ENCODE data around the gene GRK7.

GRK7 gene

DNA sequence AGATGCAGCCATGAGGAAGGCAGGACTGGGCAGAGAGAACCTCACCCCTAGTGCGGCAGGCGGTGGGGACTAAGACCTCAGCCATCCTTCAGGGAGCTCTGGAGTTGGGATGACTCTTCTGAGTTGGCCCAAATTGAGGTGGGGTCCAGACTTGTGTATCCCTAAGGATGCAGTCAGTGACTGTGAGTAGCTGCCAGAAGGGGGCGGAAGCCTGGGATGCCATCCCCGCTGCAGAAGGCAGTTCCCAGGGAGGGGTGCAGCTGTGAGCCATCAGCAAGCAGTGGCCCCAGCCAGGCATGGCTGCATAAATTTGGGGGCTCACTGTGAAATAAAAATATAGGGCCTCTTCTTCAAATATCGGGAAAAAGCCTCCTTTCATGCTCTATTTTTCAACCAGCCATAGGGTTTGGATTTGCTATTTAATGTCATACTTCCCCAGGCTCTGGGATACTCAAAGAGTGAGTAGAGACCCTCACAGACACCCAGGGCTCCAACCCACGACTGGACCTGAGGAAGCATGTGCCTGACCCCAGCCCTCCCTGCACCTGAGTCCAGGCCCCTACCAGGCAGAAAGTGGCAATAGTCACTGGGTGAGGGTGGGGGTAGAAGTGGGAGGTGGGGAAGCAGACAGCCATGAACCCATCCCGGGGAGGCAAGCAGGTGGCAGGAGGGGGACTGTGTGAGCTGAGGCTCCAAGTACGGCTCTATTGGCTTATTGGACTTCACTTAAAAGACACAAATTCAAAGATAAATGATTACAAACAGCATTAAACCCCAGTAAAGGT lies 30.5 kb downstream of the GRK7 start:
- no peaks in the 10 kb centered on the region for H3K36me3 ChIP-seq (ENCODE audit: insufficient read depth, insufficient read length, low read length)
- TF ChIP-seq YY1 (IDR thresholded peaks at IDR 0.05; ENCODE audit: insufficient read depth, insufficient read length) = no peak
- no peak for TF ChIP-seq SUZ12 (IDR thresholded peaks at IDR 0.05; ENCODE audit: extremely low read depth, insufficient read depth, insufficient read length)
- no peak for DNase-seq (ENCODE audit: low read depth, low spot score)
- no peak overlapping the region for H3K9ac ChIP-seq (ENCODE audit: insufficient read length, low read depth)
- peaks cover 17% of the 10 kb centered on the region for H3K27me3 ChIP-seq (ENCODE audit: insufficient read depth, insufficient read length)
- no peak overlapping the region for H3K4me3 ChIP-seq (ENCODE audit: insufficient read length, low read depth)
- no peaks in the 10 kb centered on the region for H3K9me3 ChIP-seq (ENCODE audit: insufficient read depth, low read length)
- H3K4me1 ChIP-seq (ENCODE audit: insufficient read depth, insufficient read length) = peaks cover 6% of the 10 kb centered on the region

DNA sequence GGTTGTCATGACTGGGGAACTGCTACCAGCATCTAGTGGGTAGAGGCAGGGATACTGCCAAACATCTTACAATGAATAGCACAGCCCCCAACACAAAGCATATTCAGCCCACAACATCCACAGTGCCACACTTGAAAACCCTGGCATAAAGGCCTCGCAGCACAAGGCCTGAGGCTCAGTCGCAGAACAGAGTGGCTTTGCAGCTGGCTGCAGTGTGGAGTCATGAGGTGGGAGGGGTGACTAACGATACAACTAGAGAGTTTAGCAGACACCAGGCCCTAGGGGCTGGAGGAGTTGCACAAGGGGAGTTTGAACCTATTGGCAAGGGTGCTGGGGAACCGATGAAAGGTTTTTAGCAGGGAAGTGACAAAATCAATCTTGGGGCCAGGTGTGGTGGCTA lies 32.1 kb downstream of the GRK7 start:
- H3K4me3 ChIP-seq (ENCODE audit: insufficient read length, low read depth) = no peak overlapping the region
- no peak overlapping the region for H3K9ac ChIP-seq (ENCODE audit: insufficient read length, low read depth)
- peaks cover 17% of the 10 kb centered on the region for H3K27me3 ChIP-seq (ENCODE audit: insufficient read depth, insufficient read length)
- TF ChIP-seq YY1 (IDR thresholded peaks at IDR 0.05; ENCODE audit: insufficient read depth, insufficient read length) (no peak), SUZ12 (IDR thresholded peaks at IDR 0.05; ENCODE audit: extremely low read depth, insufficient read depth, insufficient read length) (no peak), ZNF274 (IDR thresholded peaks at IDR 0.05; ENCODE audit: low read depth, low read length) (no peak)
- no peaks in the 10 kb centered on the region for H3K9me3 ChIP-seq (ENCODE audit: insufficient read depth, low read length)
- peaks cover 6% of the 10 kb centered on the region for H3K4me1 ChIP-seq (ENCODE audit: insufficient read depth, insufficient read length)
- no peaks in the 10 kb centered on the region for H3K36me3 ChIP-seq (ENCODE audit: insufficient read depth, insufficient read length, low read length)
- DNase-seq (ENCODE audit: low read depth, low spot score) = no peak

DNA sequence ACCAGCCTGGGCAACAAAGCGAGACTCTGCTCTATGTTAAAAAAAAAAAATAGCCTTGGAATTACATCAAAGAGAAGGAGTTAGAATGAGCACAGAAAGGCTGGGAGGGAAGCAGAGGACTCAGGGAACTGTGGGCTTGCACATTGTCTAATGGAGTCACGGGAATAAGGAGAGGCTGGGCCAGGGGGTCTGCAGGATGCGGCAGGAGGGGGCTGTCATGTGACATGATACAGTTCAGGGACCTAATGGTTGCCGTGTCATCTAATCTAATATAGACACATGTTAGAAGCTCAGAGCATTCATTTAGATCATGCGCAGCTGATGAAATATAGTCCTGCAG lies 32.5 kb downstream of the GRK7 start:
- Histone ChIP-seq H3K9ac (ENCODE audit: insufficient read length, low read depth) (no peak overlapping the region), H3K27me3 (ENCODE audit: insufficient read depth, insufficient read length) (peaks cover 17% of the 10 kb centered on the region), H3K4me1 (ENCODE audit: insufficient read depth, insufficient read length) (peaks cover 6% of the 10 kb centered on the region), H3K36me3 (ENCODE audit: insufficient read depth, insufficient read length, low read length) (no peaks in the 10 kb centered on the region), H3K4me3 (ENCODE audit: insufficient read length, low read depth) (no peak overlapping the region), H3K9me3 (ENCODE audit: insufficient read depth, low read length) (no peaks in the 10 kb centered on the region)
- TF ChIP-seq YY1 (IDR thresholded peaks at IDR 0.05; ENCODE audit: insufficient read depth, insufficient read length) (no peak), SUZ12 (IDR thresholded peaks at IDR 0.05; ENCODE audit: extremely low read depth, insufficient read depth, insufficient read length) (no peak)
- DNase-seq (ENCODE audit: low read depth, low spot score) = no peak

DNA sequence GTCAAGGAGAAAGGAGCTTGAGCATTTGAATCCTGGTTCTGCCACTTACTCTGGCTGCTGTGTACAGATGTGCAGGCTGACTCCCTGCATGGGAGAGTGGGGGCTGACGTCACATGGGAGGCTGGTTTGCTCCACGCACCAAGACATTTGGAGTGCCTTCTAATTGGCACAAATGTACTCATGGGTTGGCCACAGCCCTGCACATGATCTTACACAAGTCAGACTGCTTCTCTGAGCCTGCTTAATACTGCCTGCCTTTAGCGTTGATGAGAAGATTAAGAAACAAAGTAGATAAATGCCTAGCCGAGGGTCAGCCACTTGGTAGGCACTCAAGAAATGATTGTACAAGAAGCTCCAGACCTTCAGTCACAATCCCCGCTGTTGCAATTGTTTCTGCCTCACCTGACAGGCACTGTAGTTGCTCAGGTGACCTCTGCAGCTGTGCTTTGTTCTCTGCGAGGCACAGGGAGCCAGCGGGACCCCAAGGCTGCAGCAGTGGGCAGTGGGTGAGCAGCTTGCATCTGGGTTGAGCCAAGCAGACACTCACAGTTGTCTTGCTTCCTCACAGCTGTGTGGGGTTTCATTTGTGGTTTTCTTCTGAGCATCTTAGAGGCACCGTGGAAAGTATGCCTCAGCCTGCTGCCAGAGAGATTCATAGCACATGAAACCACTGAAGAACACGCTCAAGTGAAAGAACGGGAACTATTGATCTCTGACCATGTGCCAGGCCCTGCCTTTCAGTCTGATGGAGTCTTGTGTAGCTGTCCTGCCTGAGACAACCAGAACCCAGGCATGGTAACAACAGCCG lies 33.1 kb downstream of the GRK7 start:
- H3K36me3 ChIP-seq (ENCODE audit: insufficient read depth, insufficient read length, low read length) = no peaks in the 10 kb centered on the region
- no peak for TF ChIP-seq SUZ12 (IDR thresholded peaks at IDR 0.05; ENCODE audit: extremely low read depth, insufficient read depth, insufficient read length)
- H3K9me3 ChIP-seq (ENCODE audit: insufficient read depth, low read length) = no peaks in the 10 kb centered on the region; the same call in 1 of the 2 replicates
- no peak overlapping the region for H3K4me3 ChIP-seq (ENCODE audit: insufficient read length, low read depth)
- peaks cover 6% of the 10 kb centered on the region for H3K4me1 ChIP-seq (ENCODE audit: insufficient read depth, insufficient read length)
- H3K9ac ChIP-seq (ENCODE audit: insufficient read length, low read depth) = peak overlapping the region; percentile 21
- no peak for DNase-seq (ENCODE audit: low read depth, low spot score)
- peaks cover 17% of the 10 kb centered on the region for H3K27me3 ChIP-seq (ENCODE audit: insufficient read depth, insufficient read length)

DNA sequence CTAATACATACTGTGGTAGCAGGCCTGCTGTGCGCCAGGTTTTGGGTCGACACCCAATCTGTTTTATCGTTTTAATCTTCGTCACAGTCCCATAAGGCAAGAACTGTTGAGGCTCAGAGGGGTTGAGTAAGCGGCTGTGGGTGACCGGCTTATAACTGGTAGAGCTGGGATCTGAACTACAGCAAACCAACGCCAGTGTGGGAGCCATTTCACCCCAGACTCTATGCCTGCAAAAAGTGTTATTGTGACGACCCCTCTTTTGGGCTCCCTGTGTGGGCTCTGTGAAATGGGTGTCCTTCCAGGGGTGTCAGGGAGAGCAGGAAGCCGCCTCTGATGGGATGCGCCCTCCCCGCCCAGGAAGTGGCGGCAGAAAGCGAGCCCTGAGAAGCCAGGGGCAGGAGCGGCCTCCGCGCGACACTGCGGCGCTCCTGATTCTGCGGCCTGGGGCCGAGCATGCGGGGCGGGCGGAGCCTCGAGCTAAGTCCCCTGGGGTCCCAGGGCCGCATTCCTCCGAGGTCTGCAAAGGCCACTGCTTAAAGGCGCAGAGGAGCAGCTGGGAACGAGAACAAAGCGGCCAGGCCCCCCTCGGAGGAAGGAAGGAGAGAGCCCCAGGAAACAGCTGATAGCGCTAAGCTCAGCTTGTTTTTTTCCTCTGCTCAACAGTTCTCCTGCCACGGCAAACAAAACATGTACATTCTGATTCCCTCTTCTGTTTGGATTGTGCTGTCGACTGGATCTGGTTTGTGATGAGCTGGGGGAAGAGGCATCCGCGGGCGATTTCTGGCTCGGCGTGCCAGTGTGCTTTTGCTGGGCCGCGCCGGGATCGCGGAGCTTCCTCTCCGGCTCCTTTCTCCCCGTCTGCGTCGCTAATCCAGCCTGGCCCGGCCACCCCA lies 33.9 kb downstream of the GRK7 start:
- Histone ChIP-seq H3K9ac (ENCODE audit: insufficient read length, low read depth) (peak overlapping the region; percentile 21), H3K4me3 (ENCODE audit: insufficient read length, low read depth) (peak overlapping the region; percentile 22), H3K9me3 (ENCODE audit: insufficient read depth, low read length) (no peaks in the 10 kb centered on the region; the same call in 1 of the 2 replicates), H3K4me1 (ENCODE audit: insufficient read depth, insufficient read length) (peaks cover 6% of the 10 kb centered on the region), H3K36me3 (ENCODE audit: insufficient read depth, insufficient read length, low read length) (no peaks in the 10 kb centered on the region), H3K27me3 (ENCODE audit: insufficient read depth, insufficient read length) (peaks cover 17% of the 10 kb centered on the region)
- TF ChIP-seq ZNF274 (IDR thresholded peaks at IDR 0.05; ENCODE audit: low read depth, low read length) (no peak), YY1 (IDR thresholded peaks at IDR 0.05; ENCODE audit: insufficient read depth, insufficient read length) (no peak), SUZ12 (IDR thresholded peaks at IDR 0.05; ENCODE audit: extremely low read depth, insufficient read depth, insufficient read length) (no peak)
- DNase-seq (ENCODE audit: low read depth, low spot score) = peak; percentile 70

DNA sequence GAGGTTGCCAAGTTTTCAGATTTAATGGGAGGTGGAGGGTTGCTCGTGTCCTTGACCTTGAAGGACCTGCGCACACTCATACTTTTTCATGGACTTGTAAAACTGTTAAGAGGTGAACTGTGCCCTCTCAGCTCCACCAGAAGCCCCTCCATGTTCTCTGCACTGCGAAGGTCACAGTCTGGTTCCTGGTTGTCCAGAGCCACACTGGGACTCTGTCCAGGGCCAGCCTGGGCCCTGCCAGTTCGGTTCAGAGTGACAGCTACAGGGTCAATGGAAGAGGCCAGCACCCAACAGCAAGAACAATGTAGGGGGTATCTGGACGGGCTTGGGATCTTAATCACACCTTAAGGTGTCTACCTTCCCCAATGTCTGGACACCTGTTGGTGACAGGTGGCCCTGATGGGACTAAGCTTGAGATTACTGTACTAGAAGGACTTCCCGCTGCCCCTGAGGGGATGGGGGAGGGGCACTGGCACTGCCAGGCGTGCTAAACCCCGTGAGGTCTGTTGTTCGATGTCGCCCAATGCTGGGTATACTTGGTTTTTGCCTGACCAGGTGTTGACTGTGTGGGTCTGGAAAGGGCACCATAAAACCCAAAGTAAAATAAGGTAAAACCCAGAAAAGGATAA lies 34.7 kb downstream of the GRK7 start:
- no peak for DNase-seq (ENCODE audit: low read depth, low spot score)
- peaks cover 17% of the 10 kb centered on the region for H3K27me3 ChIP-seq (ENCODE audit: insufficient read depth, insufficient read length)
- peaks cover 6% of the 10 kb centered on the region for H3K4me1 ChIP-seq (ENCODE audit: insufficient read depth, insufficient read length)
- TF ChIP-seq YY1 (IDR thresholded peaks at IDR 0.05; ENCODE audit: insufficient read depth, insufficient read length) (no peak), SUZ12 (IDR thresholded peaks at IDR 0.05; ENCODE audit: extremely low read depth, insufficient read depth, insufficient read length) (no peak), ZNF274 (IDR thresholded peaks at IDR 0.05; ENCODE audit: low read depth, low read length) (no peak)
- no peaks in the 10 kb centered on the region for H3K36me3 ChIP-seq (ENCODE audit: insufficient read depth, insufficient read length, low read length)
- H3K9ac ChIP-seq (ENCODE audit: insufficient read length, low read depth) = peak overlapping the region; percentile 21
- no peaks in the 10 kb centered on the region; the same call in 1 of the 2 replicates for H3K9me3 ChIP-seq (ENCODE audit: insufficient read depth, low read length)
- H3K4me3 ChIP-seq (ENCODE audit: insufficient read length, low read depth) = peak overlapping the region; percentile 22
